Esophagus muscularis mucosa (tissue), 2 donors: ENCODE results near the gene PDK3.

ENCODE experiments used
- POLR2A ChIP-seq: fragments of 450-650 bp; IDR thresholded peaks from one replicate; pipeline ENCODE4 v1.6.1; 2017; ENCODE audit warnings: antibody characterized with exemption, moderate library complexity, mild to moderate bottlenecking, low read depth
- POLR2AphosphoS5 ChIP-seq, 2 donors: sonication (generic); formaldehyde crosslinking; IDR thresholded peaks; one replicate each; pipeline ENCODE4 v1.6.1; 2017; ENCODE audit warnings: antibody characterized with exemption in 2 of 2

- TF ChIP-seq POLR2AphosphoS5 (IDR thresholded peaks at IDR 0.05) (no peak), POLR2A (no peak)
Measured at GRCh38 chrX:24480400-24480865, 15.3 kb downstream of the PDK3 start.
